GM18511 (cell line): ENCODE data around the gene FADD.

Experiments
- ATAC-seq: cut with Tn5 transposase; IDR thresholded peaks from one replicate; pipeline ENCODE4 v1.9.1; 2021; ENCODE audit warnings: mild to moderate bottlenecking, moderate library complexity; ENCODE audit not compliant: unreplicated experiment

Gene FADD, protein sequence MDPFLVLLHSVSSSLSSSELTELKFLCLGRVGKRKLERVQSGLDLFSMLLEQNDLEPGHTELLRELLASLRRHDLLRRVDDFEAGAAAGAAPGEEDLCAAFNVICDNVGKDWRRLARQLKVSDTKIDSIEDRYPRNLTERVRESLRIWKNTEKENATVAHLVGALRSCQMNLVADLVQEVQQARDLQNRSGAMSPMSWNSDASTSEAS

DNA sequence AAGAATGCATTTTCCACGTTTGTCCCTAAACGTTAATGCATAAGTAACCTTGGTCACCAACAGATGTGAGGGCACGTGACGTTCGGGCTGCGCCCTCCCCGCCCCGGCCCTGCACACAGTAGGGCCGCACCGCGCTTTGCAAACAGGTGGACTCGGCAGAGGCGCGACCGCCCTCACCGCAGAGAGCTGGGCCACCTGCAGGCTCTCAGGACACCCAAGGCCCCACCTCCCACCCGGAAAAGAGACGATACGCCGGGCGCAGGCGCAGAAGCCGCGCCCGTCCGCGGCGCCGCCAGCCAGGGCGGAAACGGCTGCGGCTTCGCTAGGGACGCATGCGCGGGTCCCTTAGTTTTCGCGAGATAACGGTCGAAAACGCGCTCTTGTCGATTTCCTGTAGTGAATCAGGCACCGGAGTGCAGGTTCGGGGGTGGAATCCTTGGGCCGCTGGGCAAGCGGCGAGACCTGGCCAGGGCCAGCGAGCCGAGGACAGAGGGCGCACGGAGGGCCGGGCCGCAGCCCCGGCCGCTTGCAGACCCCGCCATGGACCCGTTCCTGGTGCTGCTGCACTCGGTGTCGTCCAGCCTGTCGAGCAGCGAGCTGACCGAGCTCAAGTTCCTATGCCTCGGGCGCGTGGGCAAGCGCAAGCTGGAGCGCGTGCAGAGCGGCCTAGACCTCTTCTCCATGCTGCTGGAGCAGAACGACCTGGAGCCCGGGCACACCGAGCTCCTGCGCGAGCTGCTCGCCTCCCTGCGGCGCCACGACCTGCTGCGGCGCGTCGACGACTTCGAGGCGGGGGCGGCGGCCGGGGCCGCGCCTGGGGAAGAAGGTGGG, at the start of gene FADD:
FADD (plus strand) TSS at position 377 of the 831 bp plus-strand sequence; CDS start at position 541, 164 bp downstream.
- peak; percentile 77 for ATAC-seq

- ATAC-seq = no peak
Measured at GRCh38 chr11:70155386-70155785, 47.7 kb upstream of the FADD start.

DNA sequence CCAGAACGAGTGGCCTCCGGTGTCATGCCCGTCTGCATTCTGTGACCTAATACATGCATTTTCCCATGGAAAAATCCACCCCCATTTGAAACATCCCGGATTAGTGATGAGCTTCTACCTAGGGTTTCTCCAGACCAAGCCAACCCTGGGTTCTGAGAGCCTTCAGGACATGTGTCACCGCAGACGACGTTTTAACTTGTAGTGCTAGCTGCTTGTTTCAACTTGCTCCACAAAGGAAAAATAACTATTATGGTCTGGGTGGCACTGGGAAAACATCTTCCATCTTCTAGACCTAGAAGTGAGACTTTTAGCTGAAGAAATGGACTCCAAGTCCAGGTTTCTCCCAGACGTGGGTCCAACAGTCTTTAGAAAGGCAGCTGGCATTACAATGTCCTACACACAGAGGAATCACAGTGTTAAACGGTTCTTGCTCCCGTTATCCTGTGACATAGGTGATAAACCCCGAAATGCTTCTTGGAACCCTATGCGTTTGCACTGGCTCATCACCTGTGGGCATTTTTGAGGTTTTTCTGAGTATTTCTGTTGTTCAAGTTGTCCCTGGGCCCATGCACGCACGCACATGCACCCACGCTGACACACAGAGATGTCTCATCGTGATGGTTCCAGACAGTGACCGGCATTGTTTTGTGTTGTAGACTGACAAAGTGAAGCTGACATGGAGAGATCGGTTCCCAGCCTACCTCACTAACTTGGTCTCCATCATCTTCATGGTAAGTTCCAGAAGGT, 46.6 kb upstream of the FADD start:
- no peak for ATAC-seq

DNA sequence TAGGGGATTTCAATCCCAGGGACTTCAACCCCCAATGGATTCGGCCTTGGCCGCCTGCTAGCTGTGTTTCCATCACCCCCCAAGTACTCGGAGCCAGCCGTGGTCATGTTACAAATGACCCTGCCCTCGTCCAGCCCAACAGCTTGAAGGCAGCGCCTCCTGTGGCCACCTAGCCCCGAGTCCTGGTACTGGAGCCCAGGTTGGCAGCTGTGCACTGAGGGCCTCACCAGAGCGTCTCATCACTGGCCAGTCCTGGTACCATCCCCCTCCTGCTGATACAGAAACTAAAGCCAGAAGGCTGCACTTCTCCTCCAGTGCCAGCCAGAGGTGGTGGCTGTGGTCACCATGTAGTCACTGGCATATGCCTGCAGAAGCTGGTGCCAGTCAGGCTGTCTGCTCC, 44.9 kb upstream of the FADD start:
- ATAC-seq = no peak

DNA sequence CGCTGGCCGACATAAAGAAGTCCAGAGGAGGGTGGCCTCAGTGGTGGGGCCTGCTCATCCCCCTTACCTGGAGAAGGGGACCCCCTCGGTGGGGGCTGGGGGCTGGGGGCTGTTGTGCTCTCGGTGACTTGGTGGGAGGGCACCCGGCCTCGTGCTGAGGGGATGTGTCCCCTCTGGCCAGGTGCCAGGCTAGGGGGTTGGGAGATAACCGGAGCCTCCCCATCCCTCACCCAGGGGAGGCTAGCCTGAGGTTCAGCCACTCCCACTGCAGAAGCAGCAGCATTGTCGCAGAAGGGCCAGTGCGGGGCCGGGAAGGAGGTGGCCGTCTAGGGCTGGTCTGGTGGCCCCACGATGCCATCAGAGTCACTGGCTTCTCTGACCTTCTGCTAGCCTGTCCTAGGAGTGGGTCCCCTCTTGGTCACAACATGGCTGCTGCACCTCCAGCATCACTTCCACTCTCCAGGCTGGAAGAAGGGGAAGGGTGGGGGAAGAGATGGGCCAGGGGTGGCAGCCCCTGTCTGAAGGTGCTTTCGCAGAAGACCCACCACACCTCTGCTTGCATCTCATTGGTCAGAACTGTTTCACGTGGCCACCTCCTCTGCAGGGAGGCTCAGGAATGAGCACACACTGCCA, 44.2 kb upstream of the FADD start:
- no peak for ATAC-seq

DNA sequence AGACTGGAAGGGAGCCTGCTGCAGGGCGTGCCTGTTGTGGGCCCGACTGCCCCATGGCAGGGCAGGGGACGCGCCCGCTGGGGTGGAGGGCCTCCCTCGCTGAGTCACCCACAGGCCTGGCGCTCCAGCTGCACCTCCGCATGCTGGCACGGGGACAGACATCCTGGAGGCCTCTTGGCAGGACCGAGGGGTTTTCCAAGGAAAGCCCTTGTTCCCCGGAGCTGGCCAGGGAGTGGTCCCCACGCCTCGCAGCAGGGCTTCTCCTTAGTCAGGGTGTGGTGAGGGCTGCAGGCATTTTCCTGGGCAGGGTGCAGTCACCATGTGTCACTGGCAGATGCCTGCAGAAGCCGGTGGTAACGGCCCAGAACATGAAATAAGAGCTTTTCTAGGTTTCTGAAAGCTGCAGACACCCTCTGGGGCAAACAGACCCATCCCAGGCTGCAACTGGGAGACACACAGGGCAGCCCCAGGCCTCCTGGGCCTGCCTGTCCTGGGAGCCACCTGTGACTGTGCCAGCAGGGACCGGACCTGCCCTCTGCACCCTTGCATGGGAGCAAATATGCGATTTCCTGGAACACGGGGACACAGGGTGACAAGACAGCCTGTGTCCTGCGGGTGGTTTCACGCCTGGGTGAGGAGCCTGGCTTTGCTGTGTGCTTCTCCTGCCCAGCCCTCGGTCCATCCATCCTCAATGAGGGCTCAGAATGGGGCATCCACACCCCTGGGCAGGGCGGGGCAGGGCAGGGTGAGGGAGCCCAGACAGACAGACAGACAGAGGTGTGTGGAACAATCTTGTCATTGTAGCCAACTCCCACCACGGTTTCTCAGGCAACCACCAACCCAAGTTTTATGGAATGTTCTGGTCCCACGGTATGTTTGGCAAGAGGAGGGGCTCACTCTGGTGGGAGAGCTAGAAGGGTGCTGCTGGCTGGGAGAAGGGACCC, 43.2 kb upstream of the FADD start:
- ATAC-seq = no peak

- ATAC-seq = no peak
Measured at GRCh38 chr11:70161043-70161625, 42.0 kb upstream of the FADD start.

- no peak for ATAC-seq
Measured at GRCh38 chr11:70164705-70165104, 38.4 kb upstream of the FADD start.

DNA sequence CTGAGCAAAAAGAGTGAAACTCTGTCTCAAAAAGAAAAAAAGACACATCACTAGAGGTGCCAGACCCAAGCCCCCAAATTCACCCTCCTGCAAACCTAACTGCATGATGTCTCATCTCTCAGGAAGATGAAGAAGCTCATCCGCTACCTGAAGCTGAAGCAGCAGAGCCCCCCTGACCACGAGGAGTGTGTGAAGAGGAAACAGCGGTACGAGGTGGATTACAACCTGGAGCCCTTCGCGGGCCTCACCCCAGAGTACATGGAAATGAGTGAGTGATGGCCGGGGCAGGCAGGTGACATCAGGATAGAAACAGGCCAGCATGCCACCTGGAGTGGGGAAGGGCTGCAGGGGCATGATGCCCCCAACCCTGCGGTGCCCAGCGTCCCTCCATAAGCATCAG, 36.0 kb upstream of the FADD start:
- no peak for ATAC-seq

- no peak for ATAC-seq
Measured at GRCh38 chr11:70167723-70168404, 35.2 kb upstream of the FADD start.

- ATAC-seq = no peak
Measured at GRCh38 chr11:70168405-70168754, 34.7 kb upstream of the FADD start.

DNA sequence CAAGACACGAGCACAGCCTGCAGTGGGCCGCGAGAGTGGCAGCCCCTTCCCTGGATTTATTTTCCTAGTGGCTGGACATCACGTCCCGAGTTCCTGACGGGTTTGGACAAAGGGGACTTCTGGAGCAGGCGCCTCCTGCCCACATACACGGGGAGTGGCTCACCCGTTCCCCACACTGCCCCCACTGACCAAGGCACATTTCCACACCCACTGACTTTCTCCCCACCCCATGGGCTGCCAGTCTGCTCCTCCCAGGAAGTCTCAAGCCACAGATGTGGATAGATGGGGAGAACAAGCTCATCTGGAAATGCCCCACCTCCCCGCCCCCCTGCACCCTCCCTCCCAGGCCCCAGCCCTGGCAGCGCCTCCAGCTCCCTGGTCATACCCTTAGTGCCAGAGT, 34.0 kb upstream of the FADD start:
- no peak for ATAC-seq

- no peak for ATAC-seq
Measured at GRCh38 chr11:70169632-70170031, 33.5 kb upstream of the FADD start.

- ATAC-seq = no peak
Measured at GRCh38 chr11:70170596-70171210, 32.4 kb upstream of the FADD start.

DNA sequence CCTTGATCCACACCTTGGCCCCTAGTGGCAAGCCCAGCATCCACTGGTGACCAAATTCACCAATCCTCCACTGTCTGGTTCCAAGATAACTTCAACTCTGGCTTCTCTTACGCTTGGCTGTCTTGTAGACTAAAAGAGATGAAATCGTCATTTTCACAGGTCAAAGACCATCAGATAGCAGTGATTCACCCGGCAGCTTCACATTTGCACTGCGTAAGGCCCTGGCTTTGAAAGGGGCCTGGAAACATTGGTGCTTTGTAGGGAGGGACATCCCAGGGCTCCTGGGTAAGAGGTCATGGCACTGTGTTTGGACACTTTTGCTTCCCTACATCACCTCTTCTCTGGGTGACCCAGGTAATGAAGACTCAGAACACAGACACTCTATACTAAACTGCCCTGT, 30.1 kb upstream of the FADD start:
- ATAC-seq = no peak

GRCh38 chr11:70174547-70175235, 28.4 kb upstream of the FADD start:
- no peak for ATAC-seq

GRCh38 chr11:70175236-70175698, 27.8 kb upstream of the FADD start:
- ATAC-seq = no peak
